Stimulated activated CD4-positive, alpha-beta T cell treated with anti-CD3 and anti-CD28 coated beads, TNF-alpha, amount 100 ng/mL, for 4 hours (primary cell): Measurements from ENCODE around the gene ADIG.
"Not testable (repeated sequence)": the region's sequence is repeated elsewhere in the genome, so short reads cannot be mapped to it uniquely, and the experiment has no call there.

Source experiments
- DNase-seq, 3 experiments: peaks; one replicate each; pipeline ENCODE4 v3.0.0-alpha.2; 2020; ENCODE audit warnings: low read depth in 3 of 3

Gene ADIG

DNA sequence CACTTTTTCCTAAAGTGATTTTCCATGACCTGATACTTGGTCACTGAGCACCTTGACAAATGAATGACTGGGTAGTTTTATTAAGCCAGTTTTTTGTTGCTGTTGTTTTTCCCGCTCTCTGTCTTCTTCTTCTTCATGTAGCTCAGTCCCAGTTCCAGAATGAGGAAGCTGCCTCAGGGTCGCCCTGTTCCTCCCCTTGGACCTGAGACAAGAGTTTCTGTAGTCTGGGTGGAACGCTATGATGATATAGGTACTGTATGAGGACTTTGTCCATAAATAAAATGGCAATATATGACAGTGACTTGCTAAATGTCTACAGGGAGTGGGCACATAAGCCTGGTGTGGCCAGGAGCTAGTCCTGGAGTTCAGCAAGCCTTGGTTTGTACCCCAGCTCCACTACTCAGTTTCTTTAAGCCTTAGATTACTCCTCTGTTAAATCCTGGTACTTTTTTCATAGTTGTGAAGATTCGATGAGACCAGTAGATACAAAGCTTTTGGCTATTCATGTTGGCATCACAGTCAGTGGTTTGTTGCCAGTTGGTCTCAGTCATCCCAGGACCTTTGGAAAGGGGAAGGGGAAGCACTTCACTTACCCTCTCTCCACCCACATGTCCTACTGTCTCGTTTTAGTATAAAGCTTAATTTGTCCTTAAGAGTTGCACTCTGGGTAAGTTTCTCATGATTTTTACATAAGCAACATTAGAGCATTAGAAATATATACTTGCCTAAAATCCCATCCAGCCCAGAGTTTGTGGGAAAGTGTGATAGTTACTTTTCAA, 11.1 kb upstream of the ADIG start:
- DNase-seq: no peak

GRCh38 chr20:38573413-38573812, 7.6 kb upstream of the ADIG start:
- DNase-seq: no peak

GRCh38 chr20:38579219-38579910, 1.6 kb upstream of the ADIG start:
- no peak for DNase-seq

DNA sequence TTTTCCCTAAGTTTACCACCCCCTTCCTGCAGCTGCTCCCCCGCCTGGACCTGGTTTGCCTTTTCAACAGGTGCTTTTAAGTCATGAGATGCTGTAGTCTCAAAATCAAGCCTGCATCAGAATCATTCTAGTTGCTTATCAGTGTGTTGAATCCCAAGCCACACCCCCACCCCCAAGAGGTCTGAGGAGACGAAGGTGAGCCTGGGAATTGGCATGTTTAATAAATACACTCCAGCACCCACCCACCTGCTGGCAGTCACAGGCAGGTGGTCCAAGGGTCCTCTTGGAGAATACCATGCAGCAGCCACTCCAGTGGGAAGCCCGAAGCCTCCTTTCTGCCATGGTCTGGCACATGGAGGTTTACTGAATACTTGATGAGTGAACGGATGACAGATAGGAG, 1.1 kb upstream of the ADIG start:
- no peak for DNase-seq

GRCh38 chr20:38581830-38582358, 897 bp downstream of the ADIG start:
- no peak for DNase-seq

- DNase-seq: no peak
These were observed 2.3 kb downstream of the ADIG start for GRCh38 chr20:38583306-38583705.

- no peak for DNase-seq
These were observed 3.2 kb downstream of the ADIG start for GRCh38 chr20:38584099-38584763.

DNA sequence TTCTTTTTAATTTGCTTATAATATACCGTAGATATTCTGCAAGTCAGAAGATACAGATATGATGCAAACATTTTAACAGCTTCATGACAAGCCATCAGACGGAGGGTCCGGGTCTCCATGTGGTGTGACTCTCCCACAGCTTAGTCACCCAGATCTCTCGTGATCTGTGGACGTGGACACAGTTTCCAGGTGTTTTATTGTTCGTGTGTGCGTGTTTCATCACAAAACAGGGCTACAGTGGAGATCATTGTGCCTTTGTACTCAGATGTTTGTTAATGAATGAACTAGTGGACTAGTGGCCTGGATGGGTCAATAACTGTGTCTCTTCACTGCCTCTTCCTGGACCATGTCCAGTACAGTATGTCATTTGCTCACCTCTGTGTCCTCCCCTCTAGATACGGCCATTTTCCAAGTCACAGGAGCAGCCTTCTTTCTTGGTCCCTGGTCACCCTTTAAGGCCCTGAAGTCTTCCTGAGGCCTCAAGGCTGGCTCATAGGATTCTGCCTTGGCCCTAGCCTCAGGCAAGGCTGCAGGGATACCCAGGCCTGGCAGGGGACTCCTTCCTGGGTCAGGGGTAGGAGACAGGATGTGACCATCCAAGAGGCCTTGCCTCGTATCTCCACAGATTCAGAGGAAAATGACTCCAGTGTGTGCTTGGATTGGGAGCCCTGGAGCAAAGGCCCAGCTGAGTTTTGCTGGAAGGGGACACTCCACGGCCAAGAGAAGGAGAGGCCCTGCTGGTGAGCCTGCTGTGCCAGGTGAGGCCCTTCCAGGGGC, 4.6 kb downstream of the ADIG start:
- DNase-seq: no peak

GRCh38 chr20:38586181-38586525, 5.2 kb downstream of the ADIG start:
- DNase-seq: no peak

DNA sequence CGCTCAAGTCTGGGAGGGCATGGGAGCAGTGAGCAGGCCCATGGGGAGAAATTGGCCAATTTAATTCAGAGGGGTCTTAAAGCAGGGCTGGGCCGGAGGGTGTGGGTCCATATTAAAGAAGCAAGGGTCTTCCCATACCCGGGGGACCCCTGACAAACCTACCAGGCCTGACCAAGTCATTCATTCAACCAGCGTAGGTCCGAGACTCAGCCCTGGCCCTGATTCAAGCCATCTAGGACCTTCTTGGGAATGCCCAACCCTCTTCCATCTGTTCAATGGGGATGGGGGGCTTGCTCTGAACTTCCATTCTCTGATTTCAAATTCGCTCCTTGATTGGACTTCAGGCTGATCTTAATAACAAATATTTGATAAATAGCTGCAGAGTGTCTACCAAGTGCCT, 7.3 kb downstream of the ADIG start:
- no peak for DNase-seq

DNA sequence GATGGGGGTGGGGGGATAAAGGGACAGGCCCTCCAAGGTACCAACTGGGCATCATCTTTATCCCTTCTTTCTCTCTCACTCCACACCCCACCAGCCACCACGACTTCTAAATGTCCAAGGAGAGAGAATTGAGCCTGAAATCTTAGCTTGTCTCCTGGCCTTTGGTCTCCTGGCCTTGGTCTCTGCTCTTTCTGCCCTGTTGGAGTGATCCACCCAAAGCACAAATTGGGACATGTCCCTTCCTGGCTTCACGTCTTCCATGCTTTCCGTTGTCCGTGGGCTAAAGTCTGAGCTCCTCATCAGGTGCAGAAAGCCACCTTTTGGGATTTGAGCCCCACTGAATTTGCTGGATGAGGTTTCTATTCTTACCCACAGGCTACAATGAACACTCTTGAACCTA, 8.4 kb downstream of the ADIG start:
- no peak for DNase-seq

DNA sequence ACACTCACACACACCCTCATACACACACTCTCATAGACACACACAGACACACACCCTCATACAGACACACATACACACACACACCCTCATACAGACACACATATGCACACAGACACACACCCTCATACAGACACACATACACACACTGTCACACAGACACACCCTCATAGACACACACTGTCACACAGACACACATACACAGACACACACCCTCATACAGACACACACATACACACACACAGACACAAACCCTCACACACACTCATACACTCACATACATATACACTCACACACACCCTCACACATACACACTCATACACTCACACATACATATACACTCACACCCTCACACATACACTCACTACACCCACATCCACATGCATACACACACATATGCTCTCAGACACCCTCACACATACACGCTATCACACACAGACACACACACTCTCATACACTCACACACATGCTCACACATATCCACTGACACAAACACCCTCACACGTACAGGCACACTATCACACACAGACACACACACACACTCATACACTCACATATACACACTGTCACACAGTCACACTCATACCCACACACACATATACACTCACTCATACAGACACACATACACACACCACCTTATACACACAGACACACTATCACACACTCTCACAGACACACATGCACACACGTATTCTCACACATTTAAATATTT, 9.1 kb downstream of the ADIG start:
- DNase-seq: no peak

- no peak for DNase-seq
These were observed 9.9 kb downstream of the ADIG start for GRCh38 chr20:38590676-38591473.

GRCh38 chr20:38591474-38592410, 10.7 kb downstream of the ADIG start:
- DNase-seq: no peak

DNA sequence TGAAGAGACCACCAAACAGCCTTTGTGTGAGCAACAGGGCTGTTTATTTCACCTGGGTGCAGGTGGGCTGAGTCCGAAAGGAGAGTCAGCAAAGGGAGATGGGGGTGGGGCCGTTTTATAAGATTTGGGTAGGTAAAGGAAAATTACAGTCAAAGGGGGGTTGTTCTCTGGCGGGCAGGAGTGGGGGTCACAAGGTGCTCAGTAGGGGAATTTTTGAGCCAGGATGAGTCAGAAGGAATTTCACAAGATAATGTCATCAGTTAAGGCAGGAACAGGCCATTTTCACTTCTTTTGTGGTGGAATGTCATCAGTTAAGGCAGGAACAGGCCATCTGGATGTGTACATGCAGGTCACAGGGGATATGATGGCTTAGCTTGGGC, 11.4 kb downstream of the ADIG start:
- DNase-seq: not testable (repeated sequence)

- DNase-seq: not testable (repeated sequence)
These were observed 13.3 kb downstream of the ADIG start for GRCh38 chr20:38594281-38594680.

GRCh38 chr20:38595886-38596285, 14.9 kb downstream of the ADIG start:
- DNase-seq: not testable (repeated sequence)

DNA sequence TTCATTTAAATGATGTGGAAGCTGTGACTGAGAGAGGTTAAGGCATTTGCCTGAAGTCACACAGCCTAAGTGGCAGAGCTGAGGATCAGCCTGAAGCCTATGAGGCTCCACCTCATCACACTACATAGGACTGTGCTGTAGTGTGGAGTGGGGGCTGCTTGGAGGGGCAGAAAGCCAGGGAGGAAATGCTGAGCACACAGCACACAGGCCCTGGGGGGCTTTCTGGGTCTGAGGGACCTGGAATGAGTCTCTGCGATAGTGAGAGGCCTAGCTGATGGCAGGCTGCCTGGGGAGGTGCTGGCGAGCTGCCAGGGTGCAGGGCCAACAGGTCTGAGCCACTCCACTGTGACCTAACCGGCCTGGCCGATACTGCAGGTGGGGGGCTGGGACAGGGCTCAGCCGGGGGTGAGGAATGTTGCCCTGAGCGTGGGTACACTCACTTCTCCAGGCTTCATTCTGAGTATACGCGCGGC, 18.4 kb downstream of the ADIG start:
- DNase-seq: no peak

DNA sequence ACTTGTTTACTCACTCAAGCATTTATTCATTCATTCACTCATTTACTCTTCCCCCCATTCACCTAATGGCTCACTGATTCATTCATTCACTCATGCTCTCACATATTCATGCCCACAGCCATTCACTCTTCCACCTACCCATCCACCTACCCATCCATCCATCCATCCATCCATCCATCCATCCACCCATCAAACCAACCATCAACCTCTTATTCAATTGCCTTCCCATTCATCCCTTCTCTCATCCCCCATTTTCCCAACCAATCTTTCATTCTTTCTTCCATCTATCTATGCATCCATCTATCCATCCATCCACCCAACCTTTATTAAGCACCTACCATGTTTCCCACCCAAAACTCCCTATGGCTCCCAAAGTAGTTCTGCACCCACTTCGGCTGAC, 19.1 kb downstream of the ADIG start:
- DNase-seq: no peak
